HL-60 (cell line): ENCODE measurements around the gene HNRNPC.

Source experiments
- DNase-seq, 2 experiments: peaks; one replicate each; pipeline ENCODE4 v3.0.0-alpha.2; 2010 to 2020; ENCODE audit warnings: low read depth in 1 of 2, low spot score in 1 of 2
- H3K27ac ChIP-seq: fragments of 250-450 bp; sonication (Bioruptor Pico); replicated peaks from 2 replicates; pipeline ENCODE4 v1.5.1; 2020; ENCODE audit warnings: mild to moderate bottlenecking, moderate library complexity
- H3K27me3 ChIP-seq: fragments of 250-450 bp; sonication (Bioruptor Pico); 2 replicates; pipeline ENCODE4 v1.5.1; 2021; ENCODE audit warnings: mild to moderate bottlenecking, moderate library complexity; ENCODE audit not compliant: insufficient read depth, poor library complexity, severe bottlenecking
- H3K4me3 ChIP-seq: replicated peaks from 2 replicates; pipeline ENCODE4 v1.5.1; 2011; ENCODE audit warnings: mild to moderate bottlenecking, control low read depth, low read length; ENCODE audit not compliant: insufficient read depth
- GABPA ChIP-seq: IDR thresholded peaks from 2 replicates; pipeline ENCODE4 v1.6.1; 2012; ENCODE audit warnings: low read depth
- POLR2AphosphoS5 ChIP-seq: IDR thresholded peaks from 2 replicates; pipeline ENCODE4 v1.6.1; 2012; ENCODE audit warnings: low read depth
- SPI1 ChIP-seq: IDR thresholded peaks from 2 replicates; pipeline ENCODE4 v1.6.1; 2012; ENCODE audit warnings: low read depth, mild to moderate bottlenecking, borderline replicate concordance
- TF ChIP-seq, protein P1 (sequence below): IDR thresholded peaks from 2 replicates; pipeline ENCODE4 v1.6.1; 2012; ENCODE audit warnings: low read depth; ENCODE audit not compliant: insufficient replicate concordance
- TF ChIP-seq, protein P2 (sequence below): IDR thresholded peaks from one replicate; pipeline ENCODE4 v1.5.1; 2011; ENCODE audit warnings: low read length, control low read depth, inconsistent platforms; ENCODE audit not compliant: insufficient read depth

The HNRNPC gene

DNA sequence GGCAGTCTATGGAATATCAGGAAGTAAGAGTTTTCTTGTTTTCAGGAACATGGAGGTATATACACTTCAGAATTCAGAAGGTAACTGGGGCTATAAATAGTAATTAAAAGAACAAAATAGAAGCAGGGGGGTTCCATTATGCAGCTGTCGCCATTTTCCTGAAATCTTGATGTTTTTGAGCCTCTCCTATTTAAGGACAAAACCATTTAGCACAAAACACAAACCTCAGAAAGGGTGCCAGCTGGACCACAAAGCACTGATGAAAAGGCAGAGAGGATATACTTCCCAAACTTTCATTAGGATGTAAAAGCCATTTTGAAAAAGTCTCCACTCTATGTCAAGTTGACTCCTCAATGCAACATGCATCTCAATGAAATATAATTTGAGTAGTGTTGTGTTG, 59.2 kb downstream of the HNRNPC start:
- Histone ChIP-seq H3K27ac (no peak overlapping the region), H3K4me3 (no peak overlapping the region), H3K27me3 (no peaks in the 10 kb centered on the region)
- TF ChIP-seq GABPA, result no peak
- TF ChIP-seq, protein P1, sequence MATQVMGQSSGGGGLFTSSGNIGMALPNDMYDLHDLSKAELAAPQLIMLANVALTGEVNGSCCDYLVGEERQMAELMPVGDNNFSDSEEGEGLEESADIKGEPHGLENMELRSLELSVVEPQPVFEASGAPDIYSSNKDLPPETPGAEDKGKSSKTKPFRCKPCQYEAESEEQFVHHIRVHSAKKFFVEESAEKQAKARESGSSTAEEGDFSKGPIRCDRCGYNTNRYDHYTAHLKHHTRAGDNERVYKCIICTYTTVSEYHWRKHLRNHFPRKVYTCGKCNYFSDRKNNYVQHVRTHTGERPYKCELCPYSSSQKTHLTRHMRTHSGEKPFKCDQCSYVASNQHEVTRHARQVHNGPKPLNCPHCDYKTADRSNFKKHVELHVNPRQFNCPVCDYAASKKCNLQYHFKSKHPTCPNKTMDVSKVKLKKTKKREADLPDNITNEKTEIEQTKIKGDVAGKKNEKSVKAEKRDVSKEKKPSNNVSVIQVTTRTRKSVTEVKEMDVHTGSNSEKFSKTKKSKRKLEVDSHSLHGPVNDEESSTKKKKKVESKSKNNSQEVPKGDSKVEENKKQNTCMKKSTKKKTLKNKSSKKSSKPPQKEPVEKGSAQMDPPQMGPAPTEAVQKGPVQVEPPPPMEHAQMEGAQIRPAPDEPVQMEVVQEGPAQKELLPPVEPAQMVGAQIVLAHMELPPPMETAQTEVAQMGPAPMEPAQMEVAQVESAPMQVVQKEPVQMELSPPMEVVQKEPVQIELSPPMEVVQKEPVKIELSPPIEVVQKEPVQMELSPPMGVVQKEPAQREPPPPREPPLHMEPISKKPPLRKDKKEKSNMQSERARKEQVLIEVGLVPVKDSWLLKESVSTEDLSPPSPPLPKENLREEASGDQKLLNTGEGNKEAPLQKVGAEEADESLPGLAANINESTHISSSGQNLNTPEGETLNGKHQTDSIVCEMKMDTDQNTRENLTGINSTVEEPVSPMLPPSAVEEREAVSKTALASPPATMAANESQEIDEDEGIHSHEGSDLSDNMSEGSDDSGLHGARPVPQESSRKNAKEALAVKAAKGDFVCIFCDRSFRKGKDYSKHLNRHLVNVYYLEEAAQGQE, result no peak
- DNase-seq, result no peak

DNA sequence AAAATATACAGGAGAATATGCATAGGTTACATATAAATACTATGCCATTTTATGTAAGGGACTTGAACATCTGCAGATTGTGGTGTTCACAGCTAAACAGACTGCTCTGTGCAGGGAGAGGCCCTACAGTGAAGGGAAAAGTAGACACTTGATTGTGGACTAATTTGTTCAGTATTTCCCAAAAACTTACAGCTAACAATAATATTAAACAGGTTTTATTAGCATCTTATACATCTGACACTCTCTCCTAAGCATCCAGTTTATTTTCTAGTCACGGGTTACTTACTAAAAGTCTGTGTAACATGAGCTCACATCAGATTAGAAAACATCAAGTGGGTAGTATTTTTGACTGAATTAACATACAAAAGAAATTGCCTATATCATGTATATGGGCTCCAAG, 60.1 kb downstream of the HNRNPC start:
- Histone ChIP-seq H3K27me3 (no peaks in the 10 kb centered on the region), H3K4me3 (no peak overlapping the region), H3K27ac (no peak overlapping the region)
- no peak for DNase-seq
- no peak for TF ChIP-seq SPI1

DNA sequence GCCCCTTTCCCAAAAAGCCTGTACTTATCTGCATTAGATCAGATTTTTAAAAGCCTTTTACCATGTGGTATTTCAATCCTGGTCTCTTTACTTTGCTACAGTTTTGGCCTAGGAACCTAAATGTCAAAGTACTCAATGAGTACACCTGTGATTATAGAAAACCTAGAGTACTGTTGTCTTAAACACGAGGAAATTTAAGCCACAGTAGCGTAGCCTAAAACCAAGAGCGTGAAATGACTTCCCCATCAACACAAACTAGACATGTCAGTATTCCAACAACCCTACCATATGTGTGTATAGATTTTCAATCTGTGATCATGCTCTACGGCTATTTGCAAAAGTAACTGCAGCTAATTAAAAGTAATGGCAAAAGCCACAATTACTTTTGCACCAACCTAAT, 60.7 kb downstream of the HNRNPC start:
- no peaks in the 10 kb centered on the region for H3K27me3 ChIP-seq
- TF ChIP-seq, protein P2, sequence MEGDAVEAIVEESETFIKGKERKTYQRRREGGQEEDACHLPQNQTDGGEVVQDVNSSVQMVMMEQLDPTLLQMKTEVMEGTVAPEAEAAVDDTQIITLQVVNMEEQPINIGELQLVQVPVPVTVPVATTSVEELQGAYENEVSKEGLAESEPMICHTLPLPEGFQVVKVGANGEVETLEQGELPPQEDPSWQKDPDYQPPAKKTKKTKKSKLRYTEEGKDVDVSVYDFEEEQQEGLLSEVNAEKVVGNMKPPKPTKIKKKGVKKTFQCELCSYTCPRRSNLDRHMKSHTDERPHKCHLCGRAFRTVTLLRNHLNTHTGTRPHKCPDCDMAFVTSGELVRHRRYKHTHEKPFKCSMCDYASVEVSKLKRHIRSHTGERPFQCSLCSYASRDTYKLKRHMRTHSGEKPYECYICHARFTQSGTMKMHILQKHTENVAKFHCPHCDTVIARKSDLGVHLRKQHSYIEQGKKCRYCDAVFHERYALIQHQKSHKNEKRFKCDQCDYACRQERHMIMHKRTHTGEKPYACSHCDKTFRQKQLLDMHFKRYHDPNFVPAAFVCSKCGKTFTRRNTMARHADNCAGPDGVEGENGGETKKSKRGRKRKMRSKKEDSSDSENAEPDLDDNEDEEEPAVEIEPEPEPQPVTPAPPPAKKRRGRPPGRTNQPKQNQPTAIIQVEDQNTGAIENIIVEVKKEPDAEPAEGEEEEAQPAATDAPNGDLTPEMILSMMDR, result no peak
- TF ChIP-seq SPI1 (no peak), GABPA (no peak), POLR2AphosphoS5 (no peak)
- TF ChIP-seq, protein P1, result no peak
- no peak for DNase-seq
- H3K4me3 ChIP-seq, result no peak overlapping the region
- H3K27ac ChIP-seq, result no peak overlapping the region

DNA sequence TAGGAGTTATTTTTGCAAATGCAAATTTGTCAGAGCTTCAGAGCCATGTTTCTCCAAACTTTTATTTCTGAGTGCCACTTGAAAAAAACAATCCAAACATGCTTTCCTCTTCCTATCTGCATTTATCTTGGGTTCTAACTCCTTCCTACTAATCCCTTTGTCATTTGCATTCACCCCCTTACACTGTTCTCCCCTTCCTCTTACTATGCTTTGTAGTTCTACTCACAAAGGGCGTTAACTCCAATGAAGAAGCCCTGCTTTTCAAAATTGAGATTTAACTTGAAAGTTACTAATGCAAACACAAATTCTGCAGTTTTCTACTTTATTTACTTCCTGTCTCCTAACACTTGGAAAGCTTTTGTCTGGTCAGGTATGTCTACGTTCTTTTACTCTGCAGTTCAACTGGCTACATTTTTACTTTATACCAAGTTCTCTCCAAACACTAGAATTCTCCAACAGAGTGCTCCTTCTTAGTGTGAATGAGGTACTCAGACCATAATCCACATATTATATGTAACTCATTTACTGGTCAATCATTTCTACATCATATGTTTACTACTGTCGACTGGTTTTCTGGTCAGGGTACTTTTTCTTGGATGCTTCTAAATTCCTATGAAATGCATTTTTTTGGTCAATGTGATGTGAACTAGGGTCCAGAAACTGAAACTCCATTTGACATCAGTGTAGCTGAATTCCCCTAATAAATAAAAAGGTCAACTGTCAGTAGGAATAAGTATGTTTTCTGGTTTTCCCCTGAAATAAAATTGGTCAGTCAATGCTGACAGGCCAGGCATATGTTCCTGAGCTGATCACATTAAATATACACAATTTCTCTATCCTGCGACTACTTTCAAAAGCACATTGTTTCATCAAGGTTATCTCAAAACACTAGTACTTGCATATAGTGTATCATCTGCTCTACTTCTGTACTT, 62.2 kb downstream of the HNRNPC start:
- TF ChIP-seq SPI1, result no peak
- H3K27ac ChIP-seq, result no peak overlapping the region

DNA sequence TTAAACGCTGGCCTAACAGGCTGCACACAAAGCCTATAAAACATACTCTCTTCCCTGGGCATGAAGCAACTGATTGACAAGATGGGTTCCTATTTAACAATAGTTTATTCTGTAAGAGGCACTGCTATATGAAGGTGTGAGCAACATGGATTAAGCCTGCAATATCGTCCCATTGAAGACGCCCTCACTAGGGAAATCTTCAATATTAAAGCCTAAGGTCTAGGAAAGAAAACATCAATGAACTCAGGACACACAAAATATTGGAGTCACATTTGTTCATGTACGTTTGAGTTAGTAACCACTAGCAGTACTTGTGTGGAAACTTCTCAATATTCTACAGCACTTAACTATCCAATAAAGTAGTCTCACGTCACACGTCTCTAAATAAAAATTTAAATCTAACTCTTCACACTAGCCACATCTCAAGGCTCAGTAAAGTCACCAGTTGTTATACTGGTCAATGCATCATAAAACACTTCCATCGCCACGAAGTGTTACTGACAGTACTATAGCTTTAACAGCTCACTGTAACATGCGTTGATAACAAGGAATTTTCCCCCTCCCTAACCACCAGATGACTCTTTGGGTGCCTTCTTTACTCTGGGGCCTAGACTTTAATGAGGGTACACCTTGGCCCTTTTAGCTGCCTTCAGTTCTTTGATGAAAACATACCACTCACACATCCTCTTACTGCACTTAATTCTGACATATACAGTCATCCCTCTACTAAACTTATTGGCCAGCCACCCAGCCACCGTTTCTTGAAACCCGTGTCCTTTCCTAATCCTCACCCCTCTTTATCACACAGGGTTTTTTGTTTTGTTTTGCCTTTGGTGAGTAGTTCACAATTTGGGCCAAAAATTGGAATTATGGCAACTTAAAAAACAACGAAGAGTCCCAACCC, 63.3 kb downstream of the HNRNPC start:
- peak; percentile 63 for TF ChIP-seq POLR2AphosphoS5
- TF ChIP-seq, protein P1, result no peak
- DNase-seq, result no peak
- no peaks in the 10 kb centered on the region for H3K27me3 ChIP-seq
- no peak overlapping the region for H3K27ac ChIP-seq
- H3K4me3 ChIP-seq, result no peak overlapping the region

More for the DNA sequence above, 62.2 kb downstream of the HNRNPC start:
- Histone ChIP-seq H3K27me3 (no peaks in the 10 kb centered on the region), H3K4me3 (no peak overlapping the region)
- DNase-seq, result no peak
